Endothelial cell of umbilical vein (primary cell): ENCODE results near the gene AKT3.

Experiments
- GATA2 ChIP-seq: IDR thresholded peaks from 2 replicates; pipeline ENCODE4 v1.7.0; 2011; ENCODE audit warnings: low read depth, mild to moderate bottlenecking, moderate library complexity, mixed read lengths, low read length; ENCODE audit not compliant: insufficient read length, insufficient read depth
- JUN ChIP-seq: IDR thresholded peaks from 2 replicates; pipeline ENCODE4 v1.6.1; 2011; ENCODE audit warnings: borderline replicate concordance, low read depth; ENCODE audit not compliant: insufficient read length, insufficient read depth
- POLR2A ChIP-seq: IDR thresholded peaks from 2 replicates; pipeline ENCODE4 v1.6.1; 2012; ENCODE audit warnings: low read depth, mild to moderate bottlenecking, control low read depth, low read length
- TF ChIP-seq, protein P1 (sequence below), 2 donors: IDR thresholded peaks; 1 replicate in 1 of 2; 2 replicates in 1 of 2; pipeline ENCODE4 v1.5.1; 2011; ENCODE audit warnings: low read length in 2 of 2, mild to moderate bottlenecking in 2 of 2, moderate library complexity in 2 of 2, control low read depth in 1 of 2, inconsistent platforms in 1 of 2, low read depth in 1 of 2; ENCODE audit not compliant: insufficient read depth in 1 of 2; ENCODE audit errors: extremely low read depth in 1 of 2
- TF ChIP-seq, protein P2 (sequence below): IDR thresholded peaks from 2 replicates; pipeline ENCODE4 v1.6.1; 2011; ENCODE audit not compliant: insufficient read depth, insufficient read length

- TF ChIP-seq, protein P1, sequence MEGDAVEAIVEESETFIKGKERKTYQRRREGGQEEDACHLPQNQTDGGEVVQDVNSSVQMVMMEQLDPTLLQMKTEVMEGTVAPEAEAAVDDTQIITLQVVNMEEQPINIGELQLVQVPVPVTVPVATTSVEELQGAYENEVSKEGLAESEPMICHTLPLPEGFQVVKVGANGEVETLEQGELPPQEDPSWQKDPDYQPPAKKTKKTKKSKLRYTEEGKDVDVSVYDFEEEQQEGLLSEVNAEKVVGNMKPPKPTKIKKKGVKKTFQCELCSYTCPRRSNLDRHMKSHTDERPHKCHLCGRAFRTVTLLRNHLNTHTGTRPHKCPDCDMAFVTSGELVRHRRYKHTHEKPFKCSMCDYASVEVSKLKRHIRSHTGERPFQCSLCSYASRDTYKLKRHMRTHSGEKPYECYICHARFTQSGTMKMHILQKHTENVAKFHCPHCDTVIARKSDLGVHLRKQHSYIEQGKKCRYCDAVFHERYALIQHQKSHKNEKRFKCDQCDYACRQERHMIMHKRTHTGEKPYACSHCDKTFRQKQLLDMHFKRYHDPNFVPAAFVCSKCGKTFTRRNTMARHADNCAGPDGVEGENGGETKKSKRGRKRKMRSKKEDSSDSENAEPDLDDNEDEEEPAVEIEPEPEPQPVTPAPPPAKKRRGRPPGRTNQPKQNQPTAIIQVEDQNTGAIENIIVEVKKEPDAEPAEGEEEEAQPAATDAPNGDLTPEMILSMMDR (IDR thresholded peaks at IDR 0.05; ENCODE audit: extremely low read depth in 1 of 2, insufficient read depth in 1 of 2, low read depth in 1 of 2, low read length in 2 of 2): no peak
- no peak for TF ChIP-seq POLR2A
- TF ChIP-seq JUN: no peak
- TF ChIP-seq GATA2: no peak
- TF ChIP-seq, protein P2, sequence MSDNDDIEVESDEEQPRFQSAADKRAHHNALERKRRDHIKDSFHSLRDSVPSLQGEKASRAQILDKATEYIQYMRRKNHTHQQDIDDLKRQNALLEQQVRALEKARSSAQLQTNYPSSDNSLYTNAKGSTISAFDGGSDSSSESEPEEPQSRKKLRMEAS: no peak
Measured at GRCh38 chr1:243735457-243735856, 114.6 kb downstream of the AKT3 start.
